DOHH2 (cell line): ENCODE results near the gene VARS2.

Experiments used
- CTCF ChIP-seq: fragments of 200-600 bp; sonication (generic); IDR thresholded peaks from one replicate; pipeline ENCODE4 v1.5.1; 2014; ENCODE audit warnings: antibody characterized with exemption, mild to moderate bottlenecking, low read depth, low read length; ENCODE audit not compliant: poor library complexity, severe bottlenecking
- EZH2phosphoT487 ChIP-seq: fragments of 200-600 bp; sonication (generic); IDR thresholded peaks from 2 replicates; pipeline ENCODE4 v1.6.1; 2017; ENCODE audit warnings: borderline replicate concordance, mild to moderate bottlenecking, antibody characterized with exemption, low read length, moderate library complexity, mixed read lengths

- TF ChIP-seq CTCF (no peak), EZH2phosphoT487 (no peak)
Observed at GRCh38 chr6:30932665-30933365, 18.8 kb downstream of the VARS2 start.
